ENCODE data around the gene WWP2. TPM values are rescaled to one million over a fixed set of nuclear protein-coding genes. Genes with fewer than 3 reads are reported as not detected.

The WWP2 gene
- total and polyA plus RNA-seq, 7 donors, result 12.2 to 26.0 (median 19.0) TPM

DNA sequence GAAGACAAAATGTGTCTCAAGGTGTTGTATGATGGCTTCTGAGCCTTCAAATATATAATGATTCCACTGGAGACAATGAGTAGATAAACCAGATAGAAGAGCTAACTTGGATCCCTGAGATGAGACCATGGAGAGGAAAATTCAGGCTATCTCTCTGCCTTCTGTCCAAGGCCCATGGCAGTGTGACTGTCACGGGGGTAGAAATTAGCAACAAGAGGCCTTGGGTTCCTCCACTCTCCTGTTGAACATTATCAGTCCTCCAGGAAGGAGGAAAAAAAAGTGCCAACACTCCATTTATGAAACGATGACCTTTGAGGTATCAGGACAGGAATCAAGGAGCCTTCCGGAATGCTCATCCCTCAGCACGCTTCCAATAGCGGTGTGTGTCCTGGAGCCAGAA is 75.2 kb downstream of the WWP2 start:
- peaks cover 0 to 7% of the 10 kb centered on the region in 2 donors for H3K36me3 ChIP-seq (ENCODE audit: insufficient read depth in 1 of 2, low read depth in 1 of 2)
- H3K4me3 ChIP-seq, result no peak overlapping the region
- no peaks in the 10 kb centered on the region for H3K27me3 ChIP-seq (ENCODE audit: insufficient read depth in 3 of 3, low read length in 2 of 3)
- no peak for DNase-seq
- ATAC-seq, result no peak
- peak overlapping the region; percentile 78 for H3K27ac ChIP-seq
- H3K9me3 ChIP-seq, result no peaks in the 10 kb centered on the region
- TF ChIP-seq, protein P1, sequence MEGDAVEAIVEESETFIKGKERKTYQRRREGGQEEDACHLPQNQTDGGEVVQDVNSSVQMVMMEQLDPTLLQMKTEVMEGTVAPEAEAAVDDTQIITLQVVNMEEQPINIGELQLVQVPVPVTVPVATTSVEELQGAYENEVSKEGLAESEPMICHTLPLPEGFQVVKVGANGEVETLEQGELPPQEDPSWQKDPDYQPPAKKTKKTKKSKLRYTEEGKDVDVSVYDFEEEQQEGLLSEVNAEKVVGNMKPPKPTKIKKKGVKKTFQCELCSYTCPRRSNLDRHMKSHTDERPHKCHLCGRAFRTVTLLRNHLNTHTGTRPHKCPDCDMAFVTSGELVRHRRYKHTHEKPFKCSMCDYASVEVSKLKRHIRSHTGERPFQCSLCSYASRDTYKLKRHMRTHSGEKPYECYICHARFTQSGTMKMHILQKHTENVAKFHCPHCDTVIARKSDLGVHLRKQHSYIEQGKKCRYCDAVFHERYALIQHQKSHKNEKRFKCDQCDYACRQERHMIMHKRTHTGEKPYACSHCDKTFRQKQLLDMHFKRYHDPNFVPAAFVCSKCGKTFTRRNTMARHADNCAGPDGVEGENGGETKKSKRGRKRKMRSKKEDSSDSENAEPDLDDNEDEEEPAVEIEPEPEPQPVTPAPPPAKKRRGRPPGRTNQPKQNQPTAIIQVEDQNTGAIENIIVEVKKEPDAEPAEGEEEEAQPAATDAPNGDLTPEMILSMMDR (IDR thresholded peaks at IDR 0.05), result no peak
- H3K4me1 ChIP-seq, result peaks cover 66% of the 10 kb centered on the region
- 89 to 91% (median 91%) methylated on average over 5 of the region's 5 CpGs for WGBS, 3 donors
- intact Hi-C loops (cut with DNase I), result no loop called here

DNA sequence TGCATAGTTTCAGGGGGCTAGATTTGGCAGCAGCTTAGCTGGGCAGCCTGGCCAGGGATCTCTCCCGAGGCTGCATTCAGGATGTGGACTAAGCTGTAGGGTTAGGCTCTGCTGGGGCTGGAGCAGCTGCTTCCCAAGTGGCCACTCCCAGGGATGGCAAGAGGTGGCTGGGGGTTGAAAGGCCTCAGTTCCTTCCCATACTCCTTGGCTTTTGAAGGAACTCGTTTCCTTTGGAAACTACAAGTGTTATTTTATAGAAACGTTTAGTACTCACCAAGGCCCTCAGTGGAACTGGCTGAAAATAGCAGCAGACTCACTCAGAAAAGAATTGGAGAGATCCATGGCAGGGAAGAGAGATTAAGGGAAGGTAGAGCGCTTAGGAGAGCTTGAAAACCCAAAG is 76.4 kb downstream of the WWP2 start:
- intact Hi-C loops (cut with DNase I), result no loop called here
- no peaks in the 10 kb centered on the region for H3K9me3 ChIP-seq
- peak overlapping the region; percentile 3 for H3K4me3 ChIP-seq
- ATAC-seq (peak; percentile 40 to 74 (median 54)), DNase-seq (peak in 1 of 2 donors; percentile 58)
- H3K27me3 ChIP-seq (ENCODE audit: insufficient read depth in 3 of 3, low read length in 2 of 3), result no peaks in the 10 kb centered on the region
- peak overlapping the region; percentile 78 for H3K27ac ChIP-seq
- peaks cover 0 to 12% of the 10 kb centered on the region in 2 donors for H3K36me3 ChIP-seq (ENCODE audit: insufficient read depth in 1 of 2, low read depth in 1 of 2)
- WGBS, 3 donors, result 9 to 20% (median 17%) methylated on average over 4 of the region's 4 CpGs
- H3K4me1 ChIP-seq, result peaks cover 60% of the 10 kb centered on the region
- TF ChIP-seq, protein P1 (IDR thresholded peaks at IDR 0.05), result no peak

- TF ChIP-seq, protein P1 (IDR thresholded peaks at IDR 0.05), result no peak
- no peaks in the 10 kb centered on the region for H3K9me3 ChIP-seq
- H3K27me3 ChIP-seq (ENCODE audit: insufficient read depth in 3 of 3, low read length in 2 of 3), result no peaks in the 10 kb centered on the region
- H3K27ac ChIP-seq, result peak overlapping the region; percentile 78
- peaks cover 0 to 12% of the 10 kb centered on the region in 2 donors for H3K36me3 ChIP-seq (ENCODE audit: insufficient read depth in 1 of 2, low read depth in 1 of 2)
- peaks cover 52% of the 10 kb centered on the region for H3K4me1 ChIP-seq
- intact Hi-C loops (cut with DNase I), result no loop called here
- 34 to 42% (median 35%) methylated on average over 2 of the region's 2 CpGs for WGBS, 3 donors
- no peak for DNase-seq
- ATAC-seq, result peak; percentile 34 to 50 (median 42)
- no peak overlapping the region for H3K4me3 ChIP-seq
Observed at GRCh38 chr16:69839240-69839688, 77.1 kb downstream of the WWP2 start.

GRCh38 chr16:69839798-69840409 is 77.8 kb downstream of the WWP2 start:
- Histone ChIP-seq H3K27me3 (ENCODE audit: insufficient read depth in 3 of 3, low read length in 2 of 3) (no peaks in the 10 kb centered on the region), H3K36me3 (ENCODE audit: insufficient read depth in 1 of 2, low read depth in 1 of 2) (peaks cover 0 to 12% of the 10 kb centered on the region in 2 donors), H3K4me3 (no peak overlapping the region), H3K9me3 (no peaks in the 10 kb centered on the region), H3K4me1 (peaks cover 46% of the 10 kb centered on the region), H3K27ac (peak overlapping the region; percentile 78)
- peak; percentile 34 to 78 for DNase-seq
- intact Hi-C loops (cut with DNase I), result no loop called here
- 33 to 39% (median 39%) methylated on average over 10 of the region's 10 CpGs for WGBS, 3 donors
- peak; percentile 85 to 92 (median 90) for ATAC-seq
- TF ChIP-seq, protein P1 (IDR thresholded peaks at IDR 0.05), result no peak

- Histone ChIP-seq H3K36me3 (ENCODE audit: insufficient read depth in 1 of 2, low read depth in 1 of 2) (peaks cover 0 to 12% of the 10 kb centered on the region in 2 donors), H3K4me3 (no peak overlapping the region), H3K27me3 (ENCODE audit: insufficient read depth in 3 of 3, low read length in 2 of 3) (no peaks in the 10 kb centered on the region), H3K4me1 (peaks cover 36% of the 10 kb centered on the region), H3K27ac (no peak overlapping the region), H3K9me3 (no peaks in the 10 kb centered on the region)
- no peak for DNase-seq
- intact Hi-C loops (cut with DNase I), result no loop called here
- TF ChIP-seq, protein P1 (IDR thresholded peaks at IDR 0.05), result no peak
- 92 to 97% (median 96%) methylated on average over 2 of the region's 2 CpGs for WGBS, 3 donors
- no peak for ATAC-seq
Observed at GRCh38 chr16:69840975-69841374, 78.8 kb downstream of the WWP2 start.

Measured in psoas muscle (tissue), 8 donors.